Esophagus muscularis mucosa (tissue), 4 donors: Measurements from ENCODE around the gene RPS6KA2.

Source experiments
- EP300 ChIP-seq: sonication (generic); formaldehyde crosslinking; IDR thresholded peaks from one replicate; pipeline ENCODE4 v1.6.1; 2017; ENCODE audit warnings: antibody characterized with exemption
- POLR2A ChIP-seq: fragments of 450-650 bp; IDR thresholded peaks from one replicate; pipeline ENCODE4 v1.6.1; 2017; ENCODE audit warnings: antibody characterized with exemption, moderate library complexity, mild to moderate bottlenecking, low read depth
- POLR2AphosphoS5 ChIP-seq, 2 donors: sonication (generic); formaldehyde crosslinking; IDR thresholded peaks; one replicate each; pipeline ENCODE4 v1.6.1; 2017; ENCODE audit warnings: antibody characterized with exemption in 2 of 2
- TF ChIP-seq, protein P1 (sequence below), 3 experiments: fragments of 200-600 bp in 2 of 3; fragments of 450-650 bp in 1 of 3; sonication (generic) in 2 of 3; IDR thresholded peaks; one replicate each; pipeline ENCODE4 v1.5.1; 2017 to 2019; ENCODE audit warnings: antibody characterized with exemption in 3 of 3, mild to moderate bottlenecking in 2 of 3, moderate library complexity in 1 of 3

DNA sequence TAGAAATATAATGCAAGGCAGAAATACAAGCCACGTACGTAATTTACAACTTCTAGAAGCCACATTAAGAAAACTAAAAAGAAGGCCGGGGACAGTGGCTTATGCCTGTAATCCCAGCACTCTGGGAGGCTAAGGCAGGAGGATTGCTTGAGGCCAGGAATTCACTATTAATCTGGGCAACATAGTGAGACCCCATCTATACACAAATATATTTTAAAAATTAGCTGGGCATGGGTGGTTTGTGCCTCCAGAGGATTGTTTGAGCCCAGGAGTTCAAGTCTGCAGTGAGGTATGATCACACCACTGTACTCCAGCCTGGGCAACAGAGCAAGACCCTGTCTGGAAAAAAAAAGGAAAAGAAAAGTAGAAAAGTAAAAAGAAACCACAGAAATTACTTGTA, 256.6 kb downstream of the RPS6KA2 start:
- TF ChIP-seq, protein P1, sequence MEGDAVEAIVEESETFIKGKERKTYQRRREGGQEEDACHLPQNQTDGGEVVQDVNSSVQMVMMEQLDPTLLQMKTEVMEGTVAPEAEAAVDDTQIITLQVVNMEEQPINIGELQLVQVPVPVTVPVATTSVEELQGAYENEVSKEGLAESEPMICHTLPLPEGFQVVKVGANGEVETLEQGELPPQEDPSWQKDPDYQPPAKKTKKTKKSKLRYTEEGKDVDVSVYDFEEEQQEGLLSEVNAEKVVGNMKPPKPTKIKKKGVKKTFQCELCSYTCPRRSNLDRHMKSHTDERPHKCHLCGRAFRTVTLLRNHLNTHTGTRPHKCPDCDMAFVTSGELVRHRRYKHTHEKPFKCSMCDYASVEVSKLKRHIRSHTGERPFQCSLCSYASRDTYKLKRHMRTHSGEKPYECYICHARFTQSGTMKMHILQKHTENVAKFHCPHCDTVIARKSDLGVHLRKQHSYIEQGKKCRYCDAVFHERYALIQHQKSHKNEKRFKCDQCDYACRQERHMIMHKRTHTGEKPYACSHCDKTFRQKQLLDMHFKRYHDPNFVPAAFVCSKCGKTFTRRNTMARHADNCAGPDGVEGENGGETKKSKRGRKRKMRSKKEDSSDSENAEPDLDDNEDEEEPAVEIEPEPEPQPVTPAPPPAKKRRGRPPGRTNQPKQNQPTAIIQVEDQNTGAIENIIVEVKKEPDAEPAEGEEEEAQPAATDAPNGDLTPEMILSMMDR (IDR thresholded peaks at IDR 0.05) = no peak
- TF ChIP-seq POLR2A (no peak), EP300 (no peak), POLR2AphosphoS5 (IDR thresholded peaks at IDR 0.05) (no peak)
